ENCODE data around the gene ARHGAP42.

DNA sequence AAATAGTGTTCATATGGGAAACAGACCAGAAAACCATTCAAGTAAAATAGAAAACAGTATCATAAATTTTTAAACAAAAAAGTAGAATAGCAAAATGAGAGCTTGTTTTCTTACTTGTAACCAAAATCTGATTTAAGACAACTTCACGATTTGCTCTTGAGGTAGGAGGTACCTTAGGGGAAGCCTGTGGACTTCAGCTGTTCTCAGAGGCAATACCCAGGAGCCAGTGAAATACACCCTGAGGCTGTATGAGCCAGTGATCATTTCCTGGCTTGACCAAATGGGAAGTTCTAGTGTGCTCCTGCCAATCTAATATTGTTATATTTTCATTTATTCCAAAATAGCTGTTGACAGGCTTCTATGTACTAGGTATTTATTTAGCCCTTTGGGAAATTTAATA lies 104.8 kb downstream of the ARHGAP42 start:
- TF ChIP-seq, protein P1, sequence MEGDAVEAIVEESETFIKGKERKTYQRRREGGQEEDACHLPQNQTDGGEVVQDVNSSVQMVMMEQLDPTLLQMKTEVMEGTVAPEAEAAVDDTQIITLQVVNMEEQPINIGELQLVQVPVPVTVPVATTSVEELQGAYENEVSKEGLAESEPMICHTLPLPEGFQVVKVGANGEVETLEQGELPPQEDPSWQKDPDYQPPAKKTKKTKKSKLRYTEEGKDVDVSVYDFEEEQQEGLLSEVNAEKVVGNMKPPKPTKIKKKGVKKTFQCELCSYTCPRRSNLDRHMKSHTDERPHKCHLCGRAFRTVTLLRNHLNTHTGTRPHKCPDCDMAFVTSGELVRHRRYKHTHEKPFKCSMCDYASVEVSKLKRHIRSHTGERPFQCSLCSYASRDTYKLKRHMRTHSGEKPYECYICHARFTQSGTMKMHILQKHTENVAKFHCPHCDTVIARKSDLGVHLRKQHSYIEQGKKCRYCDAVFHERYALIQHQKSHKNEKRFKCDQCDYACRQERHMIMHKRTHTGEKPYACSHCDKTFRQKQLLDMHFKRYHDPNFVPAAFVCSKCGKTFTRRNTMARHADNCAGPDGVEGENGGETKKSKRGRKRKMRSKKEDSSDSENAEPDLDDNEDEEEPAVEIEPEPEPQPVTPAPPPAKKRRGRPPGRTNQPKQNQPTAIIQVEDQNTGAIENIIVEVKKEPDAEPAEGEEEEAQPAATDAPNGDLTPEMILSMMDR (IDR thresholded peaks at IDR 0.05; ENCODE audit: low read depth, low read length, poor library complexity, severe bottlenecking): no peak
- TF ChIP-seq EZH2phosphoT487 (IDR thresholded peaks at IDR 0.05; ENCODE audit: borderline replicate concordance, low read length): no peak
